T-helper 2 cell (primary cell): Measurements from ENCODE around the gene PKNOX2.

ENCODE experiments used
- DNase-seq, 5 experiments: peaks; one replicate each; pipeline versions ENCODE4 v3.0.0 to v3.0.0-alpha.2; 2012 to 2022
- total RNA-seq, 2 donors: gene quantifications; one replicate each; lab custom pipeline; 2026; lab: John Stamatoyannopoulos, UW

Gene PKNOX2, protein sequence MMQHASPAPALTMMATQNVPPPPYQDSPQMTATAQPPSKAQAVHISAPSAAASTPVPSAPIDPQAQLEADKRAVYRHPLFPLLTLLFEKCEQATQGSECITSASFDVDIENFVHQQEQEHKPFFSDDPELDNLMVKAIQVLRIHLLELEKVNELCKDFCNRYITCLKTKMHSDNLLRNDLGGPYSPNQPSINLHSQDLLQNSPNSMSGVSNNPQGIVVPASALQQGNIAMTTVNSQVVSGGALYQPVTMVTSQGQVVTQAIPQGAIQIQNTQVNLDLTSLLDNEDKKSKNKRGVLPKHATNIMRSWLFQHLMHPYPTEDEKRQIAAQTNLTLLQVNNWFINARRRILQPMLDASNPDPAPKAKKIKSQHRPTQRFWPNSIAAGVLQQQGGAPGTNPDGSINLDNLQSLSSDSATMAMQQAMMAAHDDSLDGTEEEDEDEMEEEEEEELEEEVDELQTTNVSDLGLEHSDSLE
- 0 to 0.34 reads per million in 2 donors for total RNA-seq

- peak; percentile 15 to 73 (median 57) for DNase-seq
Observed at GRCh38 chr11:125164422-125165110, at the start of gene PKNOX2. PKNOX2 (plus strand) TSS chr11:125164751; CDS start chr11:125351306, 186,555 bp downstream.

- no peak for DNase-seq
Observed at GRCh38 chr11:125117429-125117828, 47.1 kb upstream of the PKNOX2 start.

DNA sequence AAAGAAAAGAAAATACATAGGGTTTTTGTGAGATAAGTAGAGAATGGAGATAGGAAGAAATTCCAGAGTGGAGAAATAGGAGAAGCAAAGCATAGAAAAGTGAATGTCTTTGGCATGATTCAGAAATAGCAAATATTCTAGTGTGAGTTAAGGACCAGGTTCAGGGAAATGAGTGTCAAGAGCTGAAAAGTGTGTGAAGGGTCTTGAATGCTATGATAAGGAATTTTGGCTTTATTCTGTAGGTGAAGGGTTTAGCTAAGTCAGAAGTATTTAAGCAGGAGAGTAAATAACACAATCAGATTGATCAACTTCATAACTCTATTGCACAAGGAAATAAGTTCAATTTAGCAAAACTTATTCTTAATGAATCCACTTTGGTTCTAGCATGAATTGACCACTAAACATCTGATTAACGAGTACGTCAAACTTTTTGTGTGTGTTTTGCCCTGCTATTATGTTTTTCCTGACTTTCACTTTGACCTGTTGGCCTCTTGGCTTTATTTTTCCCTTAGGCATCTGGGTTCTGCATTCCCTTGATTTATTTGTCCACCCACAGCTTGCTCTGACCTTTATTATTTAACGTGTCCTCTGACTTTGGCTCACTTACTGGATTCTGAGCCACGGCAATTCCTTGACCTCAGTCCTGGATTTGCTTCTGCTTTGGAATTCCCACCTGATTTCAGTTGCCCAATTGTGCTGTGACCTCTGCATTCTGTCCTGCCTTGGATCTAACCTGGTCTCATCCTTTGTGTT lies 41.2 kb upstream of the PKNOX2 start:
- DNase-seq: no peak

GRCh38 chr11:125123947-125124617 lies 40.5 kb upstream of the PKNOX2 start:
- peak in 1 of 5 experiments; percentile 49 for DNase-seq

DNA sequence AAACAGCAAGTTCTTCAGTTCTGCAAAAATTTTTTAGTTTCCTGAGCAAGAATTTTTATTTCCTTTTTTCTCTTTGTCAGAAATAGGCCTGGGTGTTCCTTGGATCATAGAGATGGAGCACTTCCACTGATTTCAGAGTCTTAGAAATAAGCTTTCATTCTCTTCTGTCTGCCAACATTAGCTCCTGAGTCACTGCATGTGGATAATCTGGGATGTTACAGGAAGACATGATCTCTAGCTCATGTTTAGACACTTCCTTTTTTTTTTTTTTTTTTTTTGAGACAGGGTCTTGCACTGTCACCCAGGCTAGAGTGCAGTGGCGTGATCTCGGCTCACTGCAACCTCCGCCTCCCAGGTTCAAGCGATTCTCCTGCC lies 39.9 kb upstream of the PKNOX2 start:
- DNase-seq: no peak

GRCh38 chr11:125128450-125128849 lies 36.1 kb upstream of the PKNOX2 start:
- no peak for DNase-seq

DNA sequence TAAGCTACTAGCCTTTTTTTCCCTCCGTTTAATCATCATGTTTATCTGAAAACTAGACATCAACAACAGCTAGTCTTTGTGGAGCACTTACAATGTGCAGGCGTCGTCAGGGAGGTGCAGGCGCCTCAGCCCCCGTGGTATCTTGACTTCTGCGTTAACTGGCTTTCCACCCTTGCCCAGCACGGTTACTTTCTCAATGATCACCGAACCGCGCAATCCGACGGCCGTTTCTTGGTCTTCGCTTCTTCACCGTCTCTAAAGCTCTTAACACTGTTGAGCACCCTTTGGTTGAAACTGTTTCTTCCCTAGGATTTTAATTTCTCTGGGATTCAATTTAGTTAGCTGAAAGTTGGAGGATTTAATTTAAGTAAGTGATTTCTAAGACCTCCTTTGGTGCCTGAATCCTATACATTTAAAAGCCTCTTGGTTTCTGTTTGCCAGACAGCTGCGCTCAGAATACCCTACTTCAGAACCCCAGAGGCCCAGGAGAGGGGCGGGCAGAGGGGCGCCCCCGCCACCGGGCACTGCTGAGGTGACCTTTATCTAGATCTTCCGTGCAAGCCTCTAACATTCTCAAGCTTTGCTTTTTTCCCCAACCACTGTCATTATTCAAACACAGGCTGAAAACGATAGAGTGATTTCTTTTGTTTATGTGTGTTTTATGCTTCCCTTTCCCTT lies 35.1 kb upstream of the PKNOX2 start:
- DNase-seq: no peak

GRCh38 chr11:125132071-125132470 lies 32.5 kb upstream of the PKNOX2 start:
- no peak for DNase-seq

DNA sequence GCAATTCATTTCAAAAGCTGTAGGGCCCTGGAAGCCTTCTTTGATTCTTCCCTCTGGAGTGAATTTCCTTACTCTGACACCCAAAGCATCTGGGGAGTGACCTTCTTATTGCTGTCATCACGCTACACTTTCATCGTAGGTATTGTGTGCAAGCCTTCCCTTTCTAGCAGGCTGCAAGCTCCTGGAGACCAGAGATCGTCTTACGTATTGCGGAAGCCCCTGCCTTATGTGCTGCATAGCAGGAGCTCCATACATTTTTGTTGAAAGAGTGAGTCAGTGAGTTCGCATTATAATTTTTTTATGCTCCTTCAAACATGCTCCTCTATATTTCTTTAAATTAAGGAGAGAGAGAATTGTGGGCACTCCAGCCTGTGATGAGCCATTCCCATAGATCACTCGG lies 32.0 kb upstream of the PKNOX2 start:
- DNase-seq: no peak

DNA sequence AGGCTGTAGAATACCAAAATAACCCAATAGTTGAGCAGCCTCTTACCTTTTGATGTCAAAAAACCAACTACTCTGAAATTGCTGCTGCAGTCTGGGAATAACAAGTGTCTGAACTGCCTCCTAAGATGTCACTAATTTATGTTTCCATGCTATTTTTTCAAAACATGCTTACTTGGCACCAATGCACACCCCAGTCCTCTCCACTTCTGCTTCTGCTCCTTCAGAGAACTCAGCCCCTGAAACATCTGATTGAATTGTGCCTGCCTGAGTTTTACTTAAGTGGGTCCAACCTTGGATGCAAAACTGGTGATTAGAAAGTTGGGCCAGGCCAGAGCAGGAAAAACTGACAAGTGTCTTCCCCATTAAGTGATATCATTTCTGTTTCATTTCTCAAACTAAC lies 28.6 kb upstream of the PKNOX2 start:
- DNase-seq: no peak

- no peak for DNase-seq
Observed at GRCh38 chr11:125138966-125139365, 25.6 kb upstream of the PKNOX2 start.

DNA sequence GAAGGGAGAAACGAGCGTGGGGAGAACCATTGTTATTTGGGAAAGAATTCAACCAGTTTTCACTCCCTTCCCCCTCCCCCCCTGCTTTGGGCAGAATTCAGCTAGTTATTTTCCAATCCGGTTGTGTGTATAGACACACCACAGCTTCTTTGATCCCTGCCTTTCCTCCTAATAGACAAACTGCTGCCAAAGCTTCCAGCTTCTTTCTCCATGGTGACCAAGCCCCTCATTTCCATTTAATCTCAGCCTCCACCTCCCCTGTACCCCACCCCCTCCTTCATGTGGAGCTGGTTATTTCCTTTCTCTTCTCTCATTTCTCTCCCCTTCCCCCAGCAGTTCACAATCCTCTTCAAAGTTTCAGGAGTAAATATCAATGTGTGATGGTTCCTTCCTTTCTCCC lies 24.8 kb upstream of the PKNOX2 start:
- no peak for DNase-seq

DNA sequence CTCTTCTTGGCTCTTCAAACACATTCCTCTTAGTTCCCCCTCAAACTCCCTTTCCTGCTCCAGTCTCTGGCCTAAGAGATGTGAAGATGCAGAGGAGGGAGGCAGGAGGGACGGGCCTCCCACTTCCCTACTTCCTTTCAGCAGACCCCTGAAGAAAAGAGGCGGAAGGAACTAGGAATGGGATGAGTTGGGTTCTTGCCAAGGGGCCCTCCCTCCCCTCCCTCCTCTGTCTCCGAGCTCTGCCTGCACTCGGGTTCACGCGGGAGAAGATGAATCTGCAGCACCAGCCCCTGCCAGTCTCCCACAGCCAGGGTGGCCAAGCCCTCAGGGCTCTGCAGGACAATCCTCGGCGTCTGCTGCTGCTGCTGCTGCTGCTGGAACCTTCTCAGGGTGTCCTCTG lies 24.3 kb upstream of the PKNOX2 start:
- no peak for DNase-seq

GRCh38 chr11:125141178-125141577 lies 23.4 kb upstream of the PKNOX2 start:
- no peak for DNase-seq

DNA sequence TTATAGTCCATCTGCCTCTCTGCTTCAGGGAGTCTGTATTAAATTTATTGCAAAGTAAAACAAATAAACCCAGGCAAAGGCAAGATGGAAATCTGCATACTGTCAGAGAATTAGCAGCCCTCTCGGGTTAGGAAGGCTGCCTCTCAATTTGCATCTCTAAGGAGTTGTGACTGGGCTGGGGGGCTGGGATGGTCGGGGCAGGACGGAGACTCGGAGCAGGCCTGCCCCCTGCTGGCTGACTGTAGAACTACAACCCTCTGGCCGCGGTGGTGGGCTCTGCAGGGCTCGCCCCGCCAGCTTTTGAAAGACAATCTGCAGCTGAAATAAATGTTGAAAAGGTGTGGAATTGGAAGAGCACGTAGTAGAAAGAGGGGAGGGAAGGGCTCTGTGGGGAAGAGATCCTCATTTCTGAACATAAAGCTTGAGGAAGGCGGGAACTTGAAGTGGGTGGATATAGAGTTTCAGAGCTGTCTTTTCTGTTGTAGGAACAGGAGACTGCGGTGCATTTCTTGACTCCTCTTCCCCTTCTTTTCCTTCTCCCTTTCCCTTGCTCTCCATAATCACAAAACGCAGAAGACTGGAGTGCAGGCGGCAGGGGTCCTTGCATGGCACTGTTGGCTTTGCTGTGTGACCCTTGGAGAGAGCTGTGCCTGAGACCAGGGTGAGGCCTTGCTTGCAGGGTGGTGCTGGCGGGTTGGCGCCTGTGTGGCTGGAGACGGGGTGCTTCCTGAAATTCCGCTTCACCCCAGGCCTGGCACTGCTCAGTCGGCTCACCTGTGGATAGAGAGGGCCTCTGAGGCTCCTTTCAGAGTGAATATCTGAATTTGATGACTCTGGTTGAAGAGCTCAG lies 22.6 kb upstream of the PKNOX2 start:
- peak; percentile 21 to 45 (median 42) for DNase-seq

- DNase-seq: no peak
Observed at GRCh38 chr11:125146232-125146631, 18.3 kb upstream of the PKNOX2 start.

GRCh38 chr11:125147280-125147679 lies 17.3 kb upstream of the PKNOX2 start:
- no peak for DNase-seq

DNA sequence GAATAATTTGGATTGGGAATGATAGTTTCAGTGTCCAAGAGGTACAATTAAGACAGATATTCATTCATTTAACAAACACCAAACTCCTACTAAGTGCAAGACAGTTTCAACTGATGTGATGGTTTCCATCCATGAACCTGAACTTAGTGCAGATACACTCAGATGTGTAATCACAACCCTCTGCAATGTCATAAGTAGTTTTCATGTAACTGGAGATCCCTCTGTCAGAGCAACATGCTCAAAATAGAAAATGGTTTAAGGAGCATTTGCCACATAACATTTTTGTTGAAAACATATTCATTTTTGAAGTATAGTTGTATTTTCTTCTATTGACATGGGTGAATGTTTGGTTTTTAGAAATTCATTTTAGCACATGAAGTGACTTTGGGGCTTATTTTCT lies 16.5 kb upstream of the PKNOX2 start:
- DNase-seq: no peak

GRCh38 chr11:125148743-125149142 lies 15.8 kb upstream of the PKNOX2 start:
- no peak for DNase-seq

DNA sequence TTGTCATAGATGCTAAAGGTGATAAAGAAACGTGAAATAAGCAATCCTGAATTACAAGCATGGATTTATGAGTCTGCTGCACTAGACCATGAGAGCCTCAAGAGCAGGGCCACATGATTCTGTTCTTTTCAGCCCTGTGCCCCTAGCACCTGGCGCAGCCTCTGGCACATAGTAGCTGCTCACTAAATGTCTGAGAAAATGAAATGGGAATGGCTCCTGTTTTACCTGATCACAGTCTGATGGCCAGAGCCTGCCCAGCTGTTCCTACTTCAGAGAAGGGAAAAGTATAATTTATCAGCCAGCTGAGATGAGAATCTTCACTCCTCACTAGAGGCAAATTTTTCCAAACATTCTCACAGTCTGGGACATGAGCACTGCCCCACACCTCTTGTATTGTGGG lies 10.7 kb upstream of the PKNOX2 start:
- DNase-seq: no peak
